Upper lobe of left lung (tissue), 6 donors: ENCODE results near the gene PTPRS. TPM values are rescaled to one million over a fixed set of nuclear protein-coding genes. Genes with fewer than 3 reads are reported as not detected.

Experiments used
- ATAC-seq, 2 donors: fragments of 200-7000 bp; cut with Tn5 transposase; one replicate each; pipeline ENCODE4 v1.9.1; 2022; ENCODE audit warnings: mild to moderate bottlenecking in 2 of 2, moderate library complexity in 2 of 2; ENCODE audit not compliant: low FRiP score in 2 of 2
- DNase-seq, 2 donors: peaks; one replicate each; pipeline ENCODE4 v3.0.0-alpha.2; 2019 to 2020
- H3K27ac ChIP-seq, 4 donors: fragments of 200-600 bp; sonication (generic); one replicate each; pipeline ENCODE4 v1.5.1; 2016 to 2019
- H3K27me3 ChIP-seq, 4 donors: fragments of 200-600 bp; sonication (generic); one replicate each; pipeline ENCODE4 v1.5.1; 2017 to 2019
- H3K36me3 ChIP-seq, 4 donors: fragments of 200-600 bp; sonication (generic); one replicate each; pipeline ENCODE4 v1.5.1; 2016 to 2019
- H3K4me1 ChIP-seq, 4 donors: fragments of 200-600 bp; sonication (generic); one replicate each; pipeline ENCODE4 v1.5.1; 2018 to 2019
- H3K4me3 ChIP-seq, 4 donors: fragments of 200-600 bp; sonication (generic); one replicate each; pipeline ENCODE4 v1.5.1; 2017 to 2019; ENCODE audit warnings: mild to moderate bottlenecking in 2 of 4, moderate library complexity in 1 of 4
- H3K9me3 ChIP-seq, 4 donors: fragments of 200-600 bp; sonication (generic); one replicate each; pipeline ENCODE4 v1.5.1; 2018 to 2019
- EP300 ChIP-seq, 4 donors: sonication (generic); formaldehyde crosslinking; IDR thresholded peaks; one replicate each; pipeline ENCODE4 v1.5.1; 2017; ENCODE audit warnings: antibody characterized with exemption in 4 of 4, control low read depth in 2 of 4
- POLR2A ChIP-seq, 4 donors: fragments of 450-650 bp; IDR thresholded peaks; one replicate each; pipeline ENCODE4 v1.5.1; 2016 to 2017; ENCODE audit warnings: antibody characterized with exemption in 4 of 4, mild to moderate bottlenecking in 2 of 4
- POLR2AphosphoS5 ChIP-seq, 2 donors: sonication (generic); formaldehyde crosslinking; IDR thresholded peaks; one replicate each; pipeline ENCODE4 v1.5.1; 2017; ENCODE audit warnings: antibody characterized with exemption in 2 of 2
- WGBS, 2 donors: methylation state at CpG; one replicate each; pipeline ENCODE4 v1.1.5; 2017 to 2018; 5-methylcytosine and 5-hydroxymethylcytosine counted together
- total RNA-seq, 6 donors: library from RNA; depleted of rRNA in 4 of 6; stranded (reverse); fragments of >200 nt in 4 of 6; gene quantifications; one replicate each; pipeline versions ENCODE4 v1.1.0 to v1.2.1, GENCODE V29; 2016 to 2021
- TF ChIP-seq, protein P1 (sequence below), 6 experiments: fragments of 450-650 bp in 4 of 6; fragments of 200-600 bp in 2 of 6; sonication (generic) in 2 of 6; IDR thresholded peaks; one replicate each; pipeline ENCODE4 v1.5.1; 2016 to 2019; ENCODE audit warnings: antibody characterized with exemption in 6 of 6
- donor health status: DM: no; HTN: no; CAD: no; lungs with moderate emphysema.
- donor health status: DM: no; HTN: yes; CAD: no; lungs with severe emphysema.

Gene PTPRS
- total RNA-seq, 6 donors from 2014 or later: 85.6 to 325 (median 146) TPM

DNA sequence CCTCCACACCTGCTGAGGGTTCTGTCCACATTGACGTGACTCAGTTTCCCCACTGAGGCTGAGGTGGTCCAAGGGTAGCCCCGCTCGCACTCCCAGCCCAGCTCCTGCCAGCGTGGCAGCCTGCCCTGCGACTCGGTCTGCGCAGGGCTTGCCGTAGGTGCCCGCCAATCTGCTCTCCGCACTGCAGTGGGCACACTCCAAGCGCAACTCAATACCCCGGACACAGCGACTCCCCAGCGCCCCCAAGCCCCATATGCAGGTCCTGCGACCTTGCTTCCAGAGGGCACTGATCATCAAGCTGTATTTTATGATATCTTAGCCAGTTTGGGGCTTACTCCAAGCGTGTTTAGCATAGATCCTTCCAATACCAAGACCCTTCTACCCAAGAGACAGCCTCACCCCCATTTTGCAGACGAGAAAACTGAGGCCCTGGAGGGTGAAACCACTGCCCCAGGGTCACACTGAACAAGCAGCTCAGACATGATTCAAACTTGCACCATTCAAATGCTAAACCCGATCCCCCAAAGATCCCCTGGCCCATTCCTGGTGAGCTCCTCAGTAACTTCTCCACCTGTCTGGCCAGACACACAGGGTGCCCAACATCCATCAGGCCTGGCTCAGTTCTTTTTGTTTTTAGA is 13.5 kb downstream of the PTPRS start:
- Histone ChIP-seq H3K4me3 (no peak overlapping the region), H3K27me3 (no peaks in the 10 kb centered on the region), H3K4me1 (peaks cover 0 to 2% (median 0%) of the 10 kb centered on the region in 4 donors), H3K36me3 (no peaks in the 10 kb centered on the region), H3K27ac (no peak overlapping the region), H3K9me3 (peaks cover 0 to 9% (median 0%) of the 10 kb centered on the region in 4 donors)
- DNase-seq: no peak
- ATAC-seq: no peak
- WGBS, 2 donors: 74 to 80% methylated on average over 9 to 16 of the region's 18 CpGs
- TF ChIP-seq, protein P1, sequence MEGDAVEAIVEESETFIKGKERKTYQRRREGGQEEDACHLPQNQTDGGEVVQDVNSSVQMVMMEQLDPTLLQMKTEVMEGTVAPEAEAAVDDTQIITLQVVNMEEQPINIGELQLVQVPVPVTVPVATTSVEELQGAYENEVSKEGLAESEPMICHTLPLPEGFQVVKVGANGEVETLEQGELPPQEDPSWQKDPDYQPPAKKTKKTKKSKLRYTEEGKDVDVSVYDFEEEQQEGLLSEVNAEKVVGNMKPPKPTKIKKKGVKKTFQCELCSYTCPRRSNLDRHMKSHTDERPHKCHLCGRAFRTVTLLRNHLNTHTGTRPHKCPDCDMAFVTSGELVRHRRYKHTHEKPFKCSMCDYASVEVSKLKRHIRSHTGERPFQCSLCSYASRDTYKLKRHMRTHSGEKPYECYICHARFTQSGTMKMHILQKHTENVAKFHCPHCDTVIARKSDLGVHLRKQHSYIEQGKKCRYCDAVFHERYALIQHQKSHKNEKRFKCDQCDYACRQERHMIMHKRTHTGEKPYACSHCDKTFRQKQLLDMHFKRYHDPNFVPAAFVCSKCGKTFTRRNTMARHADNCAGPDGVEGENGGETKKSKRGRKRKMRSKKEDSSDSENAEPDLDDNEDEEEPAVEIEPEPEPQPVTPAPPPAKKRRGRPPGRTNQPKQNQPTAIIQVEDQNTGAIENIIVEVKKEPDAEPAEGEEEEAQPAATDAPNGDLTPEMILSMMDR (IDR thresholded peaks at IDR 0.05): no peak
- no peak for TF ChIP-seq POLR2A (IDR thresholded peaks at IDR 0.05)
- TF ChIP-seq EP300 (IDR thresholded peaks at IDR 0.05): no peak
- no peak for TF ChIP-seq POLR2AphosphoS5 (IDR thresholded peaks at IDR 0.05)

DNA sequence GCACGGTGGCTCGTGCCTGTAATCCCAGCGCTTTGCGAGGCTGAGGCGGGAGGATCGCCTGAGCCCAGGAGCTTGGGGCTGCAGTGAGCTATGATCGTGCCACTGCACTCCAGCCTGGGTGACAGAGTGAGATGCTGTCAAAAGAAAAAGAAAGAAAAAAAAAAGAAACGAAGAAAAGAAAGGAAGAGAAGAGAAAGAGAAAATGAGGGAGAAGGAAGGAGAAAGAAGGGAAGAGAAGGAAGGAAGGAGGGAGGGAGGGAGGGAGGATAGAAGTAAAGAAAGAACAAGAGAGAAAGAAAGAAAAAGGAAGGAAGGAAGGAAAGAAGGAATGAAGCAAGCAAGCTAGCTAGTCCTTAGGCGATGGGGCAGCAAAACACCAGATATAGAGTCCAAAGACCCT is 14.1 kb downstream of the PTPRS start:
- Histone ChIP-seq H3K4me1 (peaks cover 0 to 4% (median 0%) of the 10 kb centered on the region in 4 donors), H3K36me3 (no peaks in the 10 kb centered on the region), H3K27me3 (peaks cover 0 to 3% (median 0%) of the 10 kb centered on the region in 4 donors), H3K27ac (no peak overlapping the region), H3K9me3 (peaks cover 0 to 9% (median 0%) of the 10 kb centered on the region in 4 donors), H3K4me3 (no peak overlapping the region)
- TF ChIP-seq, protein P1 (IDR thresholded peaks at IDR 0.05): no peak
- TF ChIP-seq POLR2AphosphoS5 (IDR thresholded peaks at IDR 0.05) (no peak), EP300 (IDR thresholded peaks at IDR 0.05) (no peak), POLR2A (IDR thresholded peaks at IDR 0.05) (no peak)
- DNase-seq (no peak), ATAC-seq (no peak)
- 45 to 48% methylated on average over 9 of the region's 9 CpGs for WGBS, 2 donors

DNA sequence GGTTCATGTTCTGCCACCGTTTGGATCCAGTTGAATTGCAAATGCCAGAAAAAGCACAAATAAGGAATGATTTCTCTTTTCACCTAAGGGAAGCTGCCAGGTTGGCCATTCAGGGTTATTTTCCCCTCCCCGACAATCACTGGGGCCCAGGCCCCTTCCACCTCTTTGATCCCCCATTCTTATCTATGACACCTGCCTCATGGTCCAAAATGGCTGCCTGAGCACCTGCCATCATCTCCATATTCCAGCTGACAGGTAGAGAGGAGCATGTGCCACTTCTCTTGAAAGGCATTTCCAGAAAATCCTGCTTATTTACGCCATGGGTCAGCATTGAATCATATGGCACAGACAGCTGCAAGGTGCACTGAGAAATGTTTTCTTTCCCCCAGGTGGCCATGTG is 15.7 kb downstream of the PTPRS start:
- ATAC-seq (no peak), DNase-seq (no peak)
- peaks cover 0 to 9% (median 0%) of the 10 kb centered on the region in 4 donors for H3K9me3 ChIP-seq
- H3K27ac ChIP-seq: no peak overlapping the region
- H3K36me3 ChIP-seq: no peaks in the 10 kb centered on the region
- H3K27me3 ChIP-seq: peaks cover 0 to 4% (median 0%) of the 10 kb centered on the region in 4 donors
- peaks cover 0 to 4% (median 0%) of the 10 kb centered on the region in 4 donors for H3K4me1 ChIP-seq
- 92 to 95% methylated on average over 2 to 3 of the region's 3 CpGs for WGBS, 2 donors
- TF ChIP-seq EP300 (IDR thresholded peaks at IDR 0.05): no peak
- no peak for TF ChIP-seq POLR2A (IDR thresholded peaks at IDR 0.05)
- TF ChIP-seq, protein P1 (IDR thresholded peaks at IDR 0.05): no peak
- no peak for TF ChIP-seq POLR2AphosphoS5 (IDR thresholded peaks at IDR 0.05)
- H3K4me3 ChIP-seq: no peak overlapping the region

DNA sequence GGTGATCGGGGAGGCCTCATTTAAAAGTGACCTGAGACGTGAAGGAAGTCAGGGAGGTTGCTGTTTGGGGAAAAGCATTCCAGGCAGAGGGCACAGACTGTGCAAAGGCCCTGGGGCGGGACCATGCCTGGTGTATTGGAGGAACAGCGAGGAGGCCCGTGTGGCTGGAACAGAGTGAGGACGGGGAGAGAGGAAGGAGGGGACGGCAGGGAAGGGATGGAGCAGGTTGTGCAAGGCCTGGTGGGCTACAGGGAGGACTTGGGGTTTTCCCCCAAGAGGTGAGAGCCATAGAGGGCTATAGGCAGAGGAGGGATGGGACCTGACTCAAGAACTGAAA is 17.2 kb downstream of the PTPRS start:
- H3K4me1 ChIP-seq: peaks cover 0 to 4% (median 0%) of the 10 kb centered on the region in 4 donors
- no peaks in the 10 kb centered on the region for H3K36me3 ChIP-seq
- TF ChIP-seq POLR2A (IDR thresholded peaks at IDR 0.05) (no peak), POLR2AphosphoS5 (IDR thresholded peaks at IDR 0.05) (no peak), EP300 (IDR thresholded peaks at IDR 0.05) (no peak)
- TF ChIP-seq, protein P1 (IDR thresholded peaks at IDR 0.05): no peak
- peaks cover 0 to 9% (median 0%) of the 10 kb centered on the region in 4 donors for H3K9me3 ChIP-seq
- no peak overlapping the region for H3K4me3 ChIP-seq
- WGBS, 2 donors: 86 to 89% methylated on average over 7 of the region's 7 CpGs
- peaks cover 0 to 4% (median 0%) of the 10 kb centered on the region in 4 donors for H3K27me3 ChIP-seq
- H3K27ac ChIP-seq: no peak overlapping the region
- no peak for ATAC-seq
- no peak for DNase-seq
